ENCODE measurements around the gene SMAD2. TPM values are rescaled to one million over a fixed set of nuclear protein-coding genes. Genes with fewer than 3 reads are reported as not detected.

SMAD2 gene
- total and polyA plus RNA-seq, 3 donors from 2014 or later = 76.9 to 115 (median 109) TPM

GRCh38 chr18:47801817-47802216 lies 128.6 kb downstream of the SMAD2 start:
- intact Hi-C loops (cut with DNase I; ENCODE audit: low total_unique reads) = no loop called here
- H3K4me3 ChIP-seq = no peak overlapping the region
- no peak overlapping the region for H3K27ac ChIP-seq
- H3K36me3 ChIP-seq (ENCODE audit: low read depth, missing control alignments) = no peaks in the 10 kb centered on the region
- WGBS, 2 donors = 33 to 36% methylated on average over 3 of the region's 3 CpGs
- H3K27me3 ChIP-seq = no peaks in the 10 kb centered on the region
- no peak for TF ChIP-seq POLR2A (IDR thresholded peaks at IDR 0.05)
- TF ChIP-seq CTCF (IDR thresholded peaks at IDR 0.05) = no peak
- no peaks in the 10 kb centered on the region for H3K4me1 ChIP-seq
- no peaks in the 10 kb centered on the region for H3K9me3 ChIP-seq
- DNase-seq = no peak

GRCh38 chr18:47800756-47801155 lies 129.7 kb downstream of the SMAD2 start:
- TF ChIP-seq POLR2A (IDR thresholded peaks at IDR 0.05) = no peak
- TF ChIP-seq CTCF (IDR thresholded peaks at IDR 0.05) = no peak
- Histone ChIP-seq H3K27ac (no peak overlapping the region), H3K9me3 (no peaks in the 10 kb centered on the region), H3K4me1 (no peaks in the 10 kb centered on the region), H3K27me3 (no peaks in the 10 kb centered on the region), H3K4me3 (no peak overlapping the region), H3K36me3 (ENCODE audit: low read depth, missing control alignments) (no peaks in the 10 kb centered on the region)
- no peak for DNase-seq
- intact Hi-C loops (cut with DNase I; ENCODE audit: low total_unique reads) = no loop called here
- WGBS, 2 donors = 89 to 90% methylated on average over 2 to 6 of the region's 6 CpGs

GRCh38 chr18:47800248-47800647 lies 130.2 kb downstream of the SMAD2 start:
- H3K9me3 ChIP-seq = no peaks in the 10 kb centered on the region
- no peaks in the 10 kb centered on the region for H3K27me3 ChIP-seq
- TF ChIP-seq CTCF (IDR thresholded peaks at IDR 0.05) = no peak
- no peak for TF ChIP-seq POLR2A (IDR thresholded peaks at IDR 0.05)
- DNase-seq = no peak
- H3K36me3 ChIP-seq (ENCODE audit: low read depth, missing control alignments) = no peaks in the 10 kb centered on the region
- peaks cover 3% of the 10 kb centered on the region for H3K4me1 ChIP-seq
- H3K4me3 ChIP-seq = no peak overlapping the region
- intact Hi-C loops (cut with DNase I; ENCODE audit: low total_unique reads) = no loop called here
- H3K27ac ChIP-seq = no peak overlapping the region
- 58 to 76% methylated on average over 10 of the region's 10 CpGs for WGBS, 2 donors

- H3K4me1 ChIP-seq = peaks cover 4% of the 10 kb centered on the region
- H3K27ac ChIP-seq = no peak overlapping the region
- WGBS, 2 donors = 44 to 54% methylated on average over 13 of the region's 13 CpGs
- no peak for TF ChIP-seq CTCF (IDR thresholded peaks at IDR 0.05)
- H3K4me3 ChIP-seq = no peak overlapping the region
- intact Hi-C loops (cut with DNase I; ENCODE audit: low total_unique reads) = no loop called here
- H3K9me3 ChIP-seq = no peaks in the 10 kb centered on the region
- no peaks in the 10 kb centered on the region for H3K36me3 ChIP-seq (ENCODE audit: low read depth, missing control alignments)
- H3K27me3 ChIP-seq = no peaks in the 10 kb centered on the region
- DNase-seq = peak; percentile 18
Measured at GRCh38 chr18:47799376-47799775, 131.1 kb downstream of the SMAD2 start.

GRCh38 chr18:47798366-47798765 lies 132.1 kb downstream of the SMAD2 start:
- Histone ChIP-seq H3K4me3 (no peak overlapping the region), H3K27ac (no peak overlapping the region), H3K9me3 (no peaks in the 10 kb centered on the region), H3K4me1 (peaks cover 4% of the 10 kb centered on the region), H3K36me3 (ENCODE audit: low read depth, missing control alignments) (no peaks in the 10 kb centered on the region), H3K27me3 (no peaks in the 10 kb centered on the region)
- TF ChIP-seq CTCF (IDR thresholded peaks at IDR 0.05) = no peak
- no peak for TF ChIP-seq POLR2A (IDR thresholded peaks at IDR 0.05)
- no peak for DNase-seq
- WGBS, 2 donors = 61 to 62% methylated on average over 11 of the region's 11 CpGs
- intact Hi-C loops (cut with DNase I; ENCODE audit: low total_unique reads) = no loop called here

All from testis (tissue), 3 donors.